Activated CD4-positive, alpha-beta T cell treated with anti-CD3 and anti-CD28 coated beads, Interleukin-10, Interleukin-2, amounts not matched to agents 100 ng/mL and 50 ng/mL, durations not matched to agents 16 hours and 8 hours (primary cell): ENCODE data around the gene RNU2-63P.
"Not testable (repeated sequence)": the region's sequence is repeated elsewhere in the genome, so short reads cannot be mapped to it uniquely, and the experiment has no call there.

ENCODE experiments used
- DNase-seq: peaks from one replicate; pipeline ENCODE4 v3.0.0-alpha.2; 2020

Gene RNU2-63P

GRCh38 chr2:88016086-88016959 is at the start of gene RNU2-63P:
RNU2-63P (minus strand) TSS chr2:88016547.
- DNase-seq: peak; percentile 82

GRCh38 chr2:88061295-88061694 is 44.9 kb upstream of the RNU2-63P start:
- DNase-seq: no peak

DNA sequence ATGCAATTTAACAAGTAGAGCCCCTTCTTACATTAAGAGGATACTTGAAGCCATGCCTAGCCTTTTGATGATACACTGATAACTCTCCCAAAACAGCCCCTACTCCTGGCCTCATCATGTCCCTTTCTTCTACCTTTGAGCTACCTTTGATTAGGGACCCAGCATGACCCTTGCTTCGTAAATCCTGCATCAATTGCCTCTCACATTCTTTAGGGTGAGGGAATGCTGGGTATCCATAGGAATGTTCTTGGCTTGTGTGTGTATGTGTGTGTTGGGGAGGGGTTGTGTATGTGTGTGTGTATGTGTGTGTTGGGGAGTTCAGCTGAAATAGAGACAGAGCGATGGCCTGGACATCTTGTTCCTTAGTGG is 44.5 kb upstream of the RNU2-63P start:
- DNase-seq: no peak

DNA sequence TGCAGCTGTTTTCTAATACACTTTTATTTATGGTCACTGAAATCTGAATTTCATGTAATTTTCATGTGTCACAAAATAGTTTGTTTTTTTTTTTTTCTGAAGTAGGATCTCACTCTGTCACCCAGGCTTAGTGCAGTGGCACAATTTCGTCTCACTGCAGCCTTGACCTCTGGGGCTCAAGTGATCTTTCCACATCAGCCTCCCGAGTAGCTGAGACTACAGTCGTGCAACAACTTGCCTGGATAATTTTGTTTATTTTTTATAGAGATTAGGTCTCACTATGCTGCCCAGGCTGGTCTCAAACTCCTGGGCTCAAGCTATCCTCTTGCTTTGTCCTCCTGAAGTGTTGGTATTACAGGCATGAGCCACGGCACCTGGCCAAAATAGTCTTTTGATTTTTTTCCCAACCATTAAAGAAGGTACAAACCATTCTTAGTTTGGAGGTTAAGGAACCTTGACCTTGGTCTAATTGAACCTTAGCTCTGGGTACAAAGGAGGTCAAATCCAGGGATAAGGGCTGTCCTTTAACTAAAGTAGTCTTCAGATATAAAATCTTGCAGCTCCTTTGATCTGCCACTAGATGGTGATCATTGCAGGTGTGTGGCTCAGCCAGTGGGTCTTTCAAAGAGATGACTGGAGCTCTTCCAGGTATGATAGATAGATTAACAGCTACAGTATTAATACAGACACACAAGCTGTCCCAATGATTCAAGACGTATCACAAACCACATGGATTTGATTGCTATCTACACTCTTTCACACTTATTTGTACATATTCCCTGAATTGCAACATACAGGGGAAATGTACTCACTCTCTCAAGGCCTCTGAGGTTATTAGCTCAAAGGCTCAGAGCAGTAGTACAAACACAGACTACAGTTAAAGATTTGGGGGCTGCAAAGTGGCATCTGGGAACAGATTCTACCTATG is 43.9 kb upstream of the RNU2-63P start:
- DNase-seq: peak; percentile 62

DNA sequence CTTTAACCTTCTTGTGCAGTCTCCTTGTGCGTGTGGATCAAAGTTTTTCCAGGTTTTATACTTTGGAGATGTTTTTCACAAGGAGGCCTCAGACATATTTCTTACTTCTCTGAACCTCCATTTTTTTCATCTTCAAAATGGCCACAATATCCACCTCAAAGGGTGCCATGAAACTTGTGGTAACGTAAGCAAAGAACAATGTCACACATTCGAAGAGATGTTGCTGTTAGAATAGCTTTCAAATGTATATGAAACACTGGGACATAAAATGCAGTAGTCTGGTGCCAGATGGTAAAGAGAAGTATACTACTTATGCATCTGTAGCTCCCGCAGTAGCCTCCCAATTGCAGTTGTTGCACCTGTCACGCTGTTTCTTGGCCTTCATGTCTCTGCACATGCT is 41.8 kb upstream of the RNU2-63P start:
- DNase-seq: no peak

DNA sequence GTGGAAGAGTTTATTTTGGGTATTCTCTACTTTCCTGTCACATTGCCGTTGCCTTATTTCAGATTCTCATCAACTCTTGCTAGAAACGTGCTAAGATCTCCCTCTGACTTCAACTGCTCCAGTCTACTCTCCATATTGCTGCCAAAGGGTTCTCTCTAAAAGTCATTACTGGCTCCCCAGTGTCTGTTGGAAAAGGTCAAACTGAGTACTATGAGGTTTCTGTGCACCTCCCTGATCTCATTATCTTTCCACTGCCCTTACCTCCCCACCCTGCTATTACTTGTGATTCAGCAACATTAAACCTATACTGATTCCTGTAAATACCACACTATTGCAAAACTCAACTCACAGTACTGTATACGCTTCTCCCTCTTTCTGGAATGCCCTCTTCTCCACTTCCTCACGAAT is 41.1 kb upstream of the RNU2-63P start:
- no peak for DNase-seq

GRCh38 chr2:88055371-88056128 is 39.2 kb upstream of the RNU2-63P start, which contains the start of gene KRCC1:
KRCC1 (minus strand) TSS chr2:88055783; CDS start chr2:88028563, 27,220 bp downstream.
- DNase-seq: peak; percentile 98

DNA sequence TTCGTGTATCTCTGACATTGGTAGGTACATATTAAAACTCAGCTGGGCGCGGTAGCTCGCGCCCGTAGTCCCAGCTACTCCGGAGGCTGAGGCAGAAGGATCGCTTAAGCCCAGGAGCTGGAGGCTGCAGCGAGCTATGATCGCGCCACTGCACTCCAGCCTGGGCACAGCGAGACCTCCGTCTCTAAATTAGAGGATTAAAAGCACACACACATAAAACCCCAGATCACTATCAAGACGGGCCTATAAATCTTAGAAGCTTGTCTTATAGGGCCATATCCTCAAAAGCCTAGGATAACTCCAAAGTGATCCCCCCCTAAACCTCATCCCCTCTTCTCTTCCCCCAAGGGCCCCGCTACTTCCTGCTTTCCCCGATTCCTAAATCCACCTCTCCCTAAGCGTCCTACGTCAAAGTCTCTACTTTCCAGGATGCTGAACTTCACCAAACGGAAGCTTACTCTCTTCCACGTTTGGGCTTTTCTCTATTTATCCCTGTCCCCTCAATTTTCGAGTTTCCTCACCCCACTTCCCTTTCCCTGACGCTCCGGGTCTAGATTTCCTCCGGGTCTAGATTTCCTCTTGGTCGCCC is 38.5 kb upstream of the RNU2-63P start:
- DNase-seq: peak; percentile 5

DNA sequence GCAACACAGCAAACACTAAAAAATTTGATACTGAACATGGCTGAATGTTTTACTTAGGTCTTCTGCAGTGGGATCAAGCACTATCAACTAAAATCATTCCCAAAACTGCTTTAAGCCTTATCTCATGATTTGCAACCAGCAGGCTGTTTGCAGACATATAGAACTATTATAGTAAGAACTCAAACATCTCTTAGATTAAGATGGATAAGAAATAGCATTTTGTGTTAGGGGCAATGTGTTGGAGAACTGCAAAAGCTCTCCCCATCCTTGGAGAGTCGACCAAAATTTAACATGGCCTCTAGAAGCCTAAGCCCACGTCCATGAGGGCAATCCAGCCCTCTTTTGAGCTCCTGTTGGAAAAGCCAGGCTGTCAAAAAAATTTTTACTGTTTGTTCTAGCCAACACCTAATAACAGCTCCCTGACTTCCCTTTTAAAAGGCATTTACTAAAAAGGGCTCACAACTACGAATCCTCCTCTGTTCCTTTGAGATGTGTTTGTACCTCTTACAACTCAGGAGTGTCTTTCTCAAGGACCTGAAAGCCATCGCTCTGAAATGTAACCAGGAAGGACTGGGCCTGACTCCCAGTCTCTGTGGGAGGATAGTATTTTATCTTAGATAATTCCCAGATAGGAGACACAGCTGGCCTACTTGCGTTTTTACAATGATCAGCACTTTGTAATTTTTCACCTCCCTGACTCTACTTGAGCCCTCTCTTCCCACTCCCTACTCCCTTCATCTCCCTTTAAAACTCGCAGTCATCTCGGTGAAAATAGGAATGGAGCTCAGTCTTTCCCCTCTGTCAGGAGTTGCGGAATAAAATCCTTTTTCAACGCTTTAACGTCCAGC is 37.8 kb upstream of the RNU2-63P start:
- no peak for DNase-seq

- no peak for DNase-seq
Measured at GRCh38 chr2:88053296-88053695, 36.9 kb upstream of the RNU2-63P start.

DNA sequence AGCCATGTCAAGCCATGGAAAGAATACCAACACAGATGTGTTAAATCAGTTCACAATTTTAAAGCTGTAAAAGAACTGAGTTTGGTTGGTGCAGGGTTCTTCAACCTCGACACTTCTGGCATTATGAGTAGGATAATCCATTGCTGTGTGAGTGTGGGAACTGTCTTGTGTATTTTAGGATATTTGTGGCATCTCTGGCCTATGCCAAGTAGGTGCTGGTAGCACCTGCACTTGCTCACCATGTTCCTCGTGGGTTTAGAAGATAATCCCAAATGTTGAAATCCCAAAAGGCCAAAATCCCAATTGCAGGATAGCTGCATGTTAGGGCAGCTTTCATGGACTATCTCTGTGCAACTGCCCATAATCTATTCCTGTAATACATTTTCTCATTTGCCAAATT is 35.4 kb upstream of the RNU2-63P start:
- no peak for DNase-seq

DNA sequence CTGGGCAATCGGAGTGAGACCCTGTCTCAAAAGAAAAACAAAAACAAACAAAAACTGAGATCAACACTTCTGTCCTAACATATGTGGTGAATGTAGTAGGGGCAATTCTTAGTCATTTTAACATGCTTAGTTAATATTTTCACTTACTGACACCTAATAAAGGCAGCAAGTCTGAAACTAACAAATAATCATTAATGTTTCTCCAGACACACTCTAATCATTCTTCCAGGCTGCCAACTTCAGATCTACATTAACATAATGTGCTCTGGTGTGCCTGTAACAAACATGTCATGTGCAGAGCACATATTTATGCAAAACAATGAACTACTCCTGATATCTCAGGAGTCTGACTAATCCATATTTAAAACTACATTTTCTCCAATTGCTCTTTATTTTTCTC is 33.3 kb upstream of the RNU2-63P start:
- no peak for DNase-seq

DNA sequence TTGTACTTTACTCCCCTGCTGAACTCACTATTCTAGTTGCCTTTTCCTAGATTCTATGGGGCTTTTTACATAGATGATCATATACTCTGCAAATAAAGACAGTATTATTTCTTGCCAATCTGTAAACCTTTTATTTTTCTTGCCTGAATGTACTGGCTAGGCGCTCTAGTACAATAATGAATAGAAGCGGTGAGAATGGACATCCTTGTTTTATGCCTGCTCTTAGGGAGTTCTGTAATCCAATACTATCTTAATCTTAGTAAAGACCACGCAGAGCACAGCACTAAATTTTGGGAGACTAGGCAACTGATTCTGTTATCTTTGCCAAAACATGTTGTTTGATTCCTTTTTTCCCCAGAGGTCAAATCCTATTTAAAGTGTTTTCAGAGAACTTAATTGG is 32.2 kb upstream of the RNU2-63P start:
- DNase-seq: no peak

DNA sequence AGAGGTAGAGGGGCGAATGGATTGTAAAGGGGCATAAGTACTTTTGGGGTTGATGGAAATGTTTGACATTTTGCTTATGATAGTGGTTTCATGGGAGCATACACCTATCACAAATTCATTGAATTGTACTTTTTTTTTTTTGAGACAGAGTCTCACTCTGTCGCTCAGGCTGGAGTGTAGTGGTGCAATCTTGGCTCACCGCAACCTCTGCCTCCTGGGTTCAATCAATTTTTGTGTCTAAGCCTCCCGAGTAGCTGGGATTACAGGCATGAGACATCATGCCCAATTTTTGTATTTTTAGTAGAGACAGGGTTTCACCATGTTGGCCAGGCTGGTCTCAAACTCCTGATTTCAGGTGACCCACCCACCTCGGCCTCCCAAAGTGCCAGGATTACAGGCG is 29.2 kb upstream of the RNU2-63P start:
- DNase-seq: not testable (repeated sequence)

DNA sequence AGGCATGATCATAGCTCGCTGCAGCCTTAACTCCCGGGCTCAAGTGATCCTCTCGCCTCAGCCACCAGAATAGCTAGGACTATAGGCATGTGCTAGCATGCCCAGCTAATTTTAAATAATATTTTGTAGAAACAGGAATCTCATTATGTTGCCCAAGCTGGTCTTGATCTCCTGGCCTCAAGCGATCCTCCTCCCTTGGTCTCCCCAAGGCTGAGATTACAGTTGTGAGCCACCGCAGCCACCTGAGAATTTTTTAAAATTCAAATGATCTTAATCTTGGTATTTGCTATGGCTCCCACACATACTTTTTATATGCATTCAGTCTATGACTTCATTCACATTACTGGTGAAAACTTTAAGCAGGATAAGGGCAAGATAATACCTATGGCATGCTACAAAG is 26.1 kb upstream of the RNU2-63P start:
- DNase-seq: no peak

DNA sequence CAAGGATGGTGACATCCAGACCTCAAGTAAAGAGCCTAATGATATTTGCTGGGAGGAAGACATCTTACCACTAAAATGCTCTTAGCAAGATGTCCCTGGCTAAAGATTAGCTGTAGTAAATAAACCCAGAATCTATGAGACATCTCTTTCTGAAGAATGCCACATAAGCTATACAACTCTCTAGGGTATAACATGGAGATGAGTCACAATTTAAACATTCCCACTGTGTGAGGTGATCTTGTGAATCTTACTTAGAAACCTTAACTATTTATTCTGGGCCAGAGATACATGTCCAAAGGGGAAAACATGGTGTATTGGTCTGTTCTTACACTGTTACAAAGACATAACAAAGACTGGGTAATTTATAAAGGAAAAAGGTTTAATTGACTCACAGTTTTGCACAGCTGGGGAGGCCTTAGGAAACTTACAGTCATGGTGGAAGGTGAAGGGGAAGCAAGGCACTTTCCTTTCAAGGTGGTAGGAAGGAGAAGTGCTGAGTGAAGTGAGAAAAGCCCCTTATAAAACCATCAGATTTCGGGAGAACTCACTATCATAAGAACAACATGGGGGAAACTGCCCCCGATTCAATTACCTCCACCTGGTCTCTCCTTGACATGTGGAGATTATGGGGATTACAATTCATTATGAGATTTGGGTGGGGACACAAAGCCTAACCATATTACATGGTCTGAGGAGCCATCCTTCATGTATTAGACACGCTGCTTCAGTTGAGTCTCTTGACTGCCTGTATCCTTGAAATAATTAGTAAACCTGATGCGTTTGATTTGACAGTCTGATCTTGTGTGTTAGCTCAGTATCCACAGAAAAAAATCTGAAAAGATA is 22.1 kb upstream of the RNU2-63P start:
- DNase-seq: no peak

GRCh38 chr2:88036606-88037005 is 20.3 kb upstream of the RNU2-63P start:
- DNase-seq: no peak

GRCh38 chr2:88036182-88036581 is 19.8 kb upstream of the RNU2-63P start:
- DNase-seq: no peak

DNA sequence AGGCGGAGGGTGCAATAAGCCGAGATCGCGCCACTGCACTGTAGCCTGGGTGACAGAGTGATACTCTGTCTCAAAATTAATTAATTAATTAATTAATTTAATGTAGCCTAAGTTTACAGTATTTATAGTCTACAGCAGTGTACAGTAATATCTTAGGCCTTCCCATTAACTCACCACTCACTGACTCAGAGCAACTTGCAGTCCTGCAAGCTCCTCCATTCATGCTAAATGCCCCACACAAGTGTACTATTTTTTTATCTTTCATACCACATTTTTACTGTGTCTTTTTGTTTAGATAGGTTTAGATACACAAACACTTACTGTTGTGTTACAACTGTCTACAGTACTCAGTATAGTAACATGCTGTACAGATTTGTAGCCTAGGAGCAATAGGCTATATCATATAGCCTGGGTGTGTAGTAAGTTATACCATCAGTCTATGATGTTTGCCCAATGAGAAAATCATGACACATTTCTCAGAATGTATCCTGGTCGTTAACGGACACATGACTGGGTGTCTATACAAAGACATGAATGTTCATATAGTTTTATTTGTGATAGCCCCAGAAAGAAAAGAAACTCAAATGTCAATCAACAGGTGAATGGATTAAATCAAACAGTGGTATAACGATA is 15.8 kb upstream of the RNU2-63P start:
- DNase-seq: no peak

GRCh38 chr2:88028931-88029330 is 12.6 kb upstream of the RNU2-63P start:
- DNase-seq: no peak
